GM19351 (cell line): ENCODE data around the gene PRTFDC1.
"Not testable (repeated sequence)": the region's sequence is repeated elsewhere in the genome, so short reads cannot be mapped to it uniquely, and the experiment has no call there.

Experiments used
- ATAC-seq: cut with Tn5 transposase; IDR thresholded peaks from one replicate; pipeline ENCODE4 v1.9.1; 2021; ENCODE audit warnings: mild to moderate bottlenecking, moderate library complexity; ENCODE audit not compliant: unreplicated experiment

Gene PRTFDC1, protein sequence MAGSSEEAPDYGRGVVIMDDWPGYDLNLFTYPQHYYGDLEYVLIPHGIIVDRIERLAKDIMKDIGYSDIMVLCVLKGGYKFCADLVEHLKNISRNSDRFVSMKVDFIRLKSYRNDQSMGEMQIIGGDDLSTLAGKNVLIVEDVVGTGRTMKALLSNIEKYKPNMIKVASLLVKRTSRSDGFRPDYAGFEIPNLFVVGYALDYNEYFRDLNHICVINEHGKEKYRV

DNA sequence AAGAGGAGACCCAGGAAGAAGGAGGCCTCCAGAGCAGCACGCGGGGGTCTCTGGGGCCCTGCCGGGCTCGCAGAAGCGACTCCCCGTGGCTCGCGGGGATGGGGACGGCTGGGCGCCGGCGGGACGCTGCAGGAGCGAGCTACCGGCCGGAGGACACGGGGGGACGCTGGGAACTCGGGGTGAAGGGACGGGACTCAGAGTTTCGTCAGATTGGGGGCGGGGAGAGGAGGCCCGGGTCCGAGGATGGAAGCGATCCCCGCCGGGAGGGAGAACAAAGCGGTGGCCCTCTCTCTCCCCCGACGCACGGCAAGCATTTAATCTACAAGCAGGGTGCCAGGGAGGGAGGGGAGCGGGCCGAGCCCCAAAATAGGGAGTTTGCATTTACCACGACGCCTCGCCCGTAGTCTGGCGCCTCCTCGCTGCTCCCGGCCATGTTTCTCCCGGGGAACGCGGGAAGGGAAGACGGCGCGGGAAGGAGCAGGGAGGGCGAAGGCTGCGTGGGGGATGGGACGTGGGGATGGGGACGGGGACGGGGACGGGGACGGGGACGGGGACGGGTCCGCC is at the start of gene PRTFDC1:
Gene PRTFDC1 (minus strand): TSS at position 464 of the 564 bp plus-strand sequence. CDS start 31 bp downstream, at position 433.
- ATAC-seq, result peak; percentile 47

DNA sequence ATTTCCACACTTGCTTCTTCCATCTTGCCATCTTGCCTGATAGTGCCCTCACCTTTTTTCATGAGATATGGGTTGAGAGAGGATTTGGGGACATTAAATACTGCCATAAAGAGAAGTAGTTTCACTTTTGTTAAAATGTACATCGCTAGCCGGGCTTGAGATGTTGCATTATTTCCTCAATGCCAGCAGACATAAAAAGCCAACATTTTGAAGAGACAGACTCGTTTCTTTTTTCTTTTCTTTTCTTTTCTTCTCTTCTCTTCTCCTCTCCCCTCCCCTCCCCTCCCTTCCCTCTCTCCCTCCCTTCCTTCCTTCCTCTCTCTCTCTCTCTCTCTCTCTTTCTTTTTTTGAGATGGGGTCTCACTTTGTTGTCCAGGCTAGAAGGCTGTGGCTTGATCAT is 45.6 kb upstream of the PRTFDC1 start:
- no peak for ATAC-seq

DNA sequence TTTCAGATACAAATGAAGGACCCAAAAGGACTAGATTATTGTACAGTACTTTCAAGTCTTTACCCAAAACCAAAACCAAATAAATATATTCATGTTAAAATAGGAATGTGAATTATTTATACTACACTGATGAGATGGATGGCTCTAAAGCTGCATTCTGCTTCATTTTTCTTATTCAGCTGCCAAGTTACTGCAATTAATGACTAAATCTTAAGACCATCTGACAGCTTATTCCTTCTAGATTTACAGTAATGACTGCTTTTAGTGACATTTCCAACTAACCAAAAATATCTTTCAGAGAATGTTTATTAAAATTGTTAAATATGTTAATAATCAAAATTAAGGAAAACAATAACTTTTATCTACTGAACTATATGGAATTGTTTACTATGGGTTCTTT is 42.7 kb upstream of the PRTFDC1 start:
- ATAC-seq, result no peak

DNA sequence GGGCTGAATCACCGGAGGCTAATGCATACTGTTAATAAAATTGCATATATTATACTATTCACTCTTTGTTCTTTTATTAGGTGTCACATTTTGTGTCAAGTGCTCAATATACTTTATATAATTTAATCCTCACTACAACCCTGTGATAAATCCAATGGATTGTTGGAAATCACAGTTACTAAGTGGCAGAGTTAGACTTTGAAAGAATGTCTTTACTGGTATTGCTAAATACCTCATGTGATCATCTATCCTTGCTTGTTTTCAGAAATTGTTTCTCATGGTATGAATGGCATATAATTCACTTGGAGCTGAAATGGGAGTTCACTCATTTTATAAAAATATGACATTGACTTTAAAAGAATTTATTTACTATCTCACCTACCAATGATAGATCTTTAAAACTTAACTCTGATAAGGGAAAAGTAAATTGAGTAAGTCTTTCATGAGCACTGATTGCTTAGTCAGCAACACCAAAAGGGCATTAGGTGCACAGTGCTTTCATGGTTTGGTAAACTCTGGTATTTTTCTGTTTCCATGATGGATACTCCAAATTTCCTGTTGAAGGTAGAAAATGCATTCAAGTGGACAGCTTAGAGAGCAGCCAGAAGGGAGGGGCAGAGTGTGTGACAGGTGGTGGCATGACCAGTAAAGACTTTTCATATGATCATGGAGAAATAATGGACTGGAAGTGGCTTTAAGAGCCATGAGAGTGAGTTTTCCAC is 41.0 kb upstream of the PRTFDC1 start:
- no peak for ATAC-seq

DNA sequence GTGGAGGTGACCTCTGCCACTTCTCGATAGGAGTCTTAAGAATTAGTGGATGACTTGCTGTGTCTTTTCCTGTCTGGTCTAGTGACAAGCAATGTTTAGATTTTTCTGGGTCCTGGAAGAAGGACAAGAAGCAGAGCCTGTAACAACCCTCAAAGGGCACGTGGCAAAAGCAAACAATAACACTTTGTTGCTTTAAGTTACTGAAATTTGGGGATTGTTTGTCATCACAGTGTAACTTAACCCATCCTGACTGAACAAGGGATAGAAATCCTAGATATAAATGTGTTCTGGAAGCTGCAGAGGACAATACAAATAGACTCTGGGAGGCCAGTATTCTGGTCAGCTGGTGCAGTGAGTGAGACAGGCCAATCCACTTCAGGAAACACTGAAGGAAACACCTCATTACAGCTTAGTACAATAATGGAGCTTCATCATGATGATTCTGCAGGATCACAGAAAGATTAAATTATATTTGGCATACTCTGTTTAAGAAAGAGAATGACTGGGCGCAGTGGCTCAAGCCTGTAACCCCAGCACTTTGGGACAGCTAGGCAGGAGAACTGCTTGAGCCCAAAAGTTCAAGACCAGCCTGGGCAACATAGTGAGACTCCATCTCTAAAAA is 40.2 kb upstream of the PRTFDC1 start:
- no peak for ATAC-seq

DNA sequence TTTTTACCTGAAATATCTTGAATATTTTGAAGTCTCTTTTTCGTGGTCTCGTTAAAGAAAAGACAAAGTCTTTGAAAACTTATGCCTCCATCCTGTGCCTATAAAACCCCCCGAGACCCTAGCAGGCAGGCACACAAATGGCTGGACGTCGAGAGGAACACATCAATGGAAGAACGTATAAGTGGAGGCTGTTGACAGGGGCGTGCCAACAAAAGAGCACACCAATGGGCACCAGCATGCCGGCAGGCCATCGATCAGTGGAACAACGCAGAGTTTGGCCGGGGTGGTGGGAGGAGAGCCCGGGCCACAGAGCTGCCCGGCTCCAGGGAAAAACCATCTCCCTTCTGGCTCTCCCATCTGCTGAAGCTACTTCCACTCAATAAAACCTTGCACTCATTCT is 38.9 kb upstream of the PRTFDC1 start:
- no peak for ATAC-seq

DNA sequence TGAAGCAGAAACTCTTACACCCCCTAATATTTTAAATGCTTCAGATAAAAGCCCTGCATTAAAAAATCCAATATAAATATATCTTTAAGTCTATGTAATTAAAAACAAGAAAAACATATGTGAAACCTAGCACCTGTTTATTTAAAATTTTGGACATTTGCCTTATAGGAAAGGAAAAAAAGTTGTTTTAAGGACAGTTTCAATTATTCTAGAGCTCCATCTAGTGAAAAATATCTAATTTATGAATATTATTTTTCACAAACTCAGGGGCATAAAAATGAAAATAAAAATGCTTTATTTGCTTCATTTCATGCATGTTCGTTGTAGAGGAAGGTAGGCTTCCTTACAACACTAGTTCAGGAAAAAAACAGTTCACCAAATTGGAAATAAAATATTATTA is 37.5 kb upstream of the PRTFDC1 start:
- ATAC-seq, result no peak

DNA sequence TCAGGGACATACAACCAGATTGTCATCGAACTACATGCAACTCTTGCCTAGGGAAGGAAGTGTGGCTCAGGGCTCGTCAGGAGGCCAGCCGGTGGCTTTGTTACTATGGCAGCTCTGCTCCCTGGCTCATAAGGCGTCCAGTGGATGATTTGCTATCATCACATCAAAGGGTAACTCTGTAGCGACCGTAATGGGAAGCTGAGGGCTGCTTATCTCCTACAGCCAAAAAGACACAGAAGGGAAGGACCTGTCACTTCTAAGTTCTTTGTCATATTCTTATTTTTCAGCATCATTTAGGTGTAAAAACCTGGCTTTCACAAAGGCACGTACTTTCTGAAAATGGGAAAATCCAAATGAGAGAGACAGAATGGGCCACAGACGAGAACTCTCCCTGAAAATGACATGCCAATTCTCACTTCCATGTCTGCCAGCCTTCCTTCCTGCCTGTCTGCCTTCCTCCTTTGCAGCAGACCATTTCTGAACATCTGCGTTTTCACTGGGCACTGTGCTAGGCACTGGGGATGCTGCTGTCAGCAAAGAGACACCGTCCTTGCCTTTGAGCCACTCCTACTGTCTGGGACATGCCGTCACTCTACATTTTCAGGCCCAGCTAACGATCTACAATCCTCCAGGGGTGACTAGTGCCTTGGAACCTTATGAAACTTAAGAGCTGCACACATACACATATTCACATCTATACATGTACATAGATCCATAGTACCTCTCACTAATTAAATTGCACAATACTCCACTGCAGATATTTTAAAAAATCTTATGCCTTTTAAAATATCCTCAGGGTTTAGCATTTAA is 36.6 kb upstream of the PRTFDC1 start:
- no peak for ATAC-seq

DNA sequence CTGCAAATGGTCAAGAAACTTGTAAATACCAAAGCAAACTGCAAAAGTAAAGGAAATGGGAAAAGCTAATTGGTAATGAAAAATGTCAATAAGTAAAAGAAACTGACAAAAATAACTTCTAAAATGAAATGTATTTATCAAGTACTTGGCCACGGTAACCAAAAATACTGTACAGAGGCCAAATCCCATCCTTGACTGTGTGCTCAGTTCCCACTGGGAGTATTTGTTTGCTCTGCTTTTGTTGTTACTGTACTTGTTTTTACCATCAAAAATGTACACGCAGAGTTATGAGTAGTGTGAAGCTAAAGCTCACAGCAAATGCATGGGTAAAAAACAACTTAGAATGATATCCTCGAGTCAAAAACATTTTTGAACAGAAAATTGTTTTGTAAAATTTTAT is 32.5 kb upstream of the PRTFDC1 start:
- ATAC-seq, result no peak

DNA sequence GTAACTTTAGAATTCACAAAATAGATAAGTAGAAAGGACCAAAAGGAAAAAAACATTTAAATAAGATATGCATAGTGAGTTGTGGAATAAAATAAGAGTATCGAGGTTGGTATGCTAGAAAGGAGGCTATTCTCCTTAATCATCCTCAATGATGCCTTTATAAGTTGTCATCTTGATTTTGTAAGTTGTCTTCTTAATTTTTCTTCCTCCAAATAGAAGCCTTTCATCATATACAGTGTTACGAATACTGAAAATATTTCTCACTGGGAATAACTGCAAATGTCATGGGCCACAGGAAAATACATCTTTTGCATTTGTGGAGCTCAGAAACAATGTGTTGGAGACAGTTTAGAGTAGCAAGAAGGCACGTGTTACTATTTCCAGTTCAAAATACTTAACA is 31.5 kb upstream of the PRTFDC1 start:
- no peak for ATAC-seq

DNA sequence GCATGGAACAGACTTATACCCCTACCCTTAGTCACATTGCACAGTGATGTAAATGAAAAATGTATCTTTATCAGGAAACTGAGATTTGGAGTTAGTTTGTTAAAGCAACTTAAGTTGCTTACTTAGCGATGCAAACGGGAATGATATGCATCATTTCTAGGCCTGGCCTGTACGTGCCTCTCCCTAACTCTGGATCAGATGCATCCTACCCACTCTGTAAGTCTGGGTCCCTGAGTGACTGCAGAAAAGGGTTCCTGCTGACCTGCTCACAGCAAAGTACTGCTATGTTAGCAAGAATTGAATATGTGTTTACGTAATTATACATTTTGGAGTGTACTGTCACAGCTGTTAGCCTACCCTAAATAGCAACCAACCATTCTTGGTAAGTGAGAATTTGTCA is 30.7 kb upstream of the PRTFDC1 start:
- no peak for ATAC-seq

DNA sequence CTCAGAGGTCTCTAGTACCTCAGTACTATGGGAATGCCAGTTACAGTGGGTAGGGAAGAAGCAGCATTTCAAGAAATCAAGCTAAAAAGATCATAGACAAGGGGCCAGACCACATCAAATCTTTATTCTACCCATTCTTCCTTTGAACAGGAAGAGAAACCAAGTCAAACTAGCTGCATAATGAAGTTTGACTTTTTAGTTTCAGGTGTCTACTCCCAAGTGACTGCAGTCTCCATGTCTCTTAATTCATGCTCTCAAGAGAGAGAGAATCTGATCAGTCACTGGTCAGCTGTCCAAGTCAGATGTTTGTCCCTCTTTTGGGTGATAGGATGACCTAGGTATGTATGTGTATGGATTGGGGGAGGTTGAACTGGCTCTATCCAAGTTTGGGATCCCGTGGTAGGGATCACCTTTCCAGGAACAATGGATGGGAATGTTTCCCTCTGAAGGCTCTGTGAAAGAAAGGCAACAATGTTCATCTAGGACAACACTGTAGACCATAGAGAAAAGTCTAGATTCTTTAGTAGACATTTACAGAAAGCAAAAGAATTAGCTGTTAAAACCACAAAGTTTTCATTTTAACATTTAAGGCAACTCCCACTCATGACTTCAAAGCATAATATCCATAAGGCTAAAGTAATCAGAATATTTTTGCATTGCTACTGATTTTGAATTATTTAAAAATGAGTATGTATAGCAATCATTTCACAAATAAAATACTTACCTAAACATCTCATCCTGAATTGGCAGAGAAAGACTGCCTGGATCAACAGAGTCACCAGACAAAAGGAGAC is 30.1 kb upstream of the PRTFDC1 start:
- peak; percentile 60 for ATAC-seq

DNA sequence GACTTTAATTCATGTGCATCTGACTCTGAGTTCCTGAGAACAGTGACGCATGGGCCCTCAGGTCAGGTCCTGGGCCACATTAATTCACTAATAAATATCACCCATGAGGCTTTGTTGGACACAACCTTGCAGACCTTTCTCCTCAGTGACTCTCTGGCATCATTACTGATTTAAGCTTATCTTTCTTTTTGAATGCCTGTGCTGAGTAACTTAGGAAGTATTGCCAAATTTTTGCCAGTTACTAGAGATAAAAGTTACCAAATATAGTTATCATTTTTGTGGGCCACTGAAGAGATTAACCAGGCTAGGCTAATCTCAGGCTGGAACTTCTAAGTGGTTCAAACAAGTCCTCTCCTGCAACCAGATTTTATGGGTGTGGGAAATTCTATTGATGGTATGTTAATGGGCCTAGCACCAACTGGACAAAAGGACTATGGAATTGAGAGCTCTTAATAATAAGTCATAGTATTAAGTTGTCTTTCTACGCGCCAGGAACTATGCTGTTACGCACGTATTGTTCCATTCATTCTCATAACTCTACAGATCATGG is 28.8 kb upstream of the PRTFDC1 start:
- no peak for ATAC-seq

DNA sequence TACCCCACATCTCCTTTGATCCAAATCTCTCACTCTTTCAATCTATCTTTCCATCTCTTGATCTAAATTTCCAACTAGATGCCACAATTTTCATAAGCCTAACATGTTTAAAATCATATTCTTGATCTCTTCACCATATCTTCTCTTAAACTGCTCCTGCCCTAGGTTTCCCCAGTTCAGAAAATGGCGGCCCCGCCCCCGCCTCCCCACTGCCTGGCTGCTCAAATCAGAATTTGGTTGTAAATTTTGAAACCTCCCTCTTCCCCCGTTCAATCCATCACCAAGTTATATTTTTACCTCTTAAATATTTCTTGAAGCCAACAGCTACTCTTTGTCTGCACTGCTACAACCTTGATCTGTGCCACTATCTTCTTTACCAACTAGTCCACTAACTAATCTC is 27.3 kb upstream of the PRTFDC1 start:
- no peak for ATAC-seq

DNA sequence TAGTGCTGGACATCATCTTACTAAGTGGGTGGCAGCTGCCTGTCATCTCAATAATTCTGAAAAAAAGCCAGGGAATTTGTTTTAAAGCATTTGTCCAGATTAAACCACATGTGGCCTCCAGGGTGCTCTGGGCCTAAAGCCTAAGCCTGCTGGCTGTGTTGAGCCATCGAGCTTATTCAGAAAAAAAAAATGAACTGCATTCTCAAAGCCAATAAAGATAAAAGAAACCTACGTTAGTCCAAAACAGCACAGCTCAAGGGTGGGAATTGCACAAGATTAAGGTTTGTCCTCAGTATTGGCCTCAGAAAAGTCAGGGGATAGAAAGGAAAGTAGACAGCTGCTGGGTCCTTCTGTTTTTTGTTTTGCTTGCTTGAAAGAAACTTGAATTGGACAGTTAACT is 22.6 kb upstream of the PRTFDC1 start:
- no peak for ATAC-seq

DNA sequence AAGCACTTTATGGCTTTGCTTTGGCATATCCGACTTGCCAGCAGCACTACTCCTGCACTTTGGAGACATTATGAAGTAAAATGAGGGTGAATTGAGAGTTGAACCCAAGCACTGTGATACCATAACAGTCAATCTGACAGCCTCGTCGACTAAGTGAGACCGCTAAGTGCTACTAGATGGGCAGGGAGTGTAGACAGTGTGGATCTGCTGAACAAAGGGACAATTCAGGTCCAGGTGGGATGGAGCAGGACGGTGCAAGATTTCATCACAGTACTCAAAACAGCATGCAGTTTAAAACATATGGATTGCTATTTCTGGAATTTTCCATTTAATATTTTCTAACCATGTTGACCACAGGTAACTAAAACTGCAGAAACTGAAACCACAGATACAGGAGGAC is 20.8 kb upstream of the PRTFDC1 start:
- ATAC-seq, result no peak

DNA sequence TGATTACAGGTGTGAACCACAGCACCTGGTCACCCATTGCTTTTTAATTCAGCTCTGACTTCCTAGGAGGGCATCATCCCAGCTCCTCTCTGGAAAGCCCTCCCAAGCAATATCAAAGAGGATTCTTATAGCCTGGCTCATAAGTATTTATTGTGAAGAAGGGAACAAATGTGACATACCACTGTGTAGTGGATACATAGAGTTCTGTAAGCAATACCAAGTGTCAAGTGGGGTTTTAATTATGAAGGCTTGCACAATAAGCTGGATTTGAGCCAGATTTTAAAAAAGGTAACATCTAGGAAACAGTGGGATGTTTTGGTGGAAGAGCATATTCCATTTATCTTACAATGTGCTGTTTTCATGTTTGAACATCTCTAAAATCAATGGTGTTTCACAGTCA is 19.0 kb upstream of the PRTFDC1 start:
- no peak for ATAC-seq

DNA sequence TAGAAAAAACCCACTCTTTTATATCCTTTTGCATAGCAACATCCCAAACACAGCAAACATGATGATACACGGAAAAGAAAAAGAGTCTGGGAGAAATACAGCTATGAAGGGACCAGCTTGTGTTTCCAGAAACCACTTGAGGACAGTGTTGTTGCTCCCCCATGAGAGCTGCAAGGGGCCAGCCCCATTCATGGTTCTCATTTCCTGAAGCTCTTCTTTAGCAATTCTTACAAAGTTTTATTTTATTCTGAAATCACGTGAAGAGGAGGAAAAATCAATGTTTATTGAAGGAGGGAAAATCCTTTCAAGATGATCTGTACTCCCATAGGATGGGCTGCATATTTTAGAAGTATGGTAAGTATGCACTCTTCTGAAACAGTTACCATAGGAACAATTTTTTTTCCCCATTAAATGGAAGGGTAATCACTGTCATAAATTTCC is 17.5 kb upstream of the PRTFDC1 start:
- ATAC-seq, result no peak

DNA sequence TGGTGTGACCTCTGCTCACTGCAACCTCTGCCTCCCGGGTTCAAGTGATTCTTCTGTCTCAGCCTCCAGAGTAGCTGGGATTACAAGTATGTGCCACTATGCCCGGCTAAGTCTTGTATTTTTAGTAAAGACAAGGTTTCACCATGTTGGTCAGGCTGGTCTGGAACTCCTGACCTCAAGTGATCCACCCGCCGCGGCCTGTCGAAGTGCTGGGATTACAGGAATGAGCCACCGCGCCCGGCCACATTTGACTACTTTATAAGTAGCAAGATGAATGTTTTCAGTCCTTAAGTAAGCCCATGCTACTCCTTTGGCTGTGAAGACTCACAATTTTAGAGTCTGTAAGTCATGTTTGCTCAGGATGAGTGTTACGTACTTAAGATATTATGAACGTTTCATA is 16.5 kb upstream of the PRTFDC1 start:
- ATAC-seq, result not testable (repeated sequence)

DNA sequence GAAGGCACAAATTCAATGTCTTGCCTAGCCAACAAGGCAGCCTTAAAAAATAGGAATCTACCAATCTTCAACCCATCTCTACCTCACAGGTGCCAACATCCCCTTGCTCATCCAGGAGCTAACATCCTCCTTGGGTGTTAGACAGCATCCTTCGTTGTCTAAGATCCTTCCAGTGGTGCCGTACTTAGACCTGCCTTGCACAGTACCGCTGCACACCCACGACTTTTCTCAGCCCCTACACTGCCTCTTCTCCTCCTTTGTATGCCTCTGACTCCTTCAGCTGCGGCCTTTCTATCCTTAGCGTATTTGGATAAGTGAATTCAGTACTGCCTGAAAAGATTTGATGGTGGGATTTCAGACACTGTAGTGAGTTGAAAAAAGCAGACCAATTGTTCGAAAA is 15.9 kb upstream of the PRTFDC1 start:
- no peak for ATAC-seq
